Omental fat pad (tissue), 4 donors: ENCODE results near the gene TUBA8. TPM values are rescaled to one million over a fixed set of nuclear protein-coding genes. Genes with fewer than 3 reads are reported as not detected.
"Not testable (repeated sequence)": the region's sequence is repeated elsewhere in the genome, so short reads cannot be mapped to it uniquely, and the experiment has no call there.

Source experiments
- ATAC-seq: fragments of 150-250 bp; one replicate; pipeline ENCODE4 v1.9.1; 2016; ENCODE audit warnings: mild to moderate bottlenecking, moderate library complexity; ENCODE audit not compliant: low FRiP score
- DNase-seq: peaks from one replicate; pipeline ENCODE4 v3.0.0-alpha.2; 2019; ENCODE audit warnings: low spot score
- CTCF ChIP-seq, 3 donors: fragments of 450-650 bp; IDR thresholded peaks; one replicate each; pipeline ENCODE4 v1.5.1; 2016 to 2017; ENCODE audit warnings: antibody characterized with exemption in 3 of 3, mild to moderate bottlenecking in 3 of 3, moderate library complexity in 2 of 3
- total RNA-seq, 4 donors: library from RNA; depleted of rRNA; stranded (reverse); fragments of >200 nt; gene quantifications; one replicate each; pipeline ENCODE4 v1.1.0, GENCODE V29; 2016

TUBA8 gene
- total RNA-seq, 4 donors from 2014 or later, result 3.2 to 12.1 (median 4.4) TPM

GRCh38 chr22:18067121-18067520, 43.5 kb upstream of the TUBA8 start:
- TF ChIP-seq CTCF (IDR thresholded peaks at IDR 0.05), result no peak
- no peak for DNase-seq
- no peak for ATAC-seq

DNA sequence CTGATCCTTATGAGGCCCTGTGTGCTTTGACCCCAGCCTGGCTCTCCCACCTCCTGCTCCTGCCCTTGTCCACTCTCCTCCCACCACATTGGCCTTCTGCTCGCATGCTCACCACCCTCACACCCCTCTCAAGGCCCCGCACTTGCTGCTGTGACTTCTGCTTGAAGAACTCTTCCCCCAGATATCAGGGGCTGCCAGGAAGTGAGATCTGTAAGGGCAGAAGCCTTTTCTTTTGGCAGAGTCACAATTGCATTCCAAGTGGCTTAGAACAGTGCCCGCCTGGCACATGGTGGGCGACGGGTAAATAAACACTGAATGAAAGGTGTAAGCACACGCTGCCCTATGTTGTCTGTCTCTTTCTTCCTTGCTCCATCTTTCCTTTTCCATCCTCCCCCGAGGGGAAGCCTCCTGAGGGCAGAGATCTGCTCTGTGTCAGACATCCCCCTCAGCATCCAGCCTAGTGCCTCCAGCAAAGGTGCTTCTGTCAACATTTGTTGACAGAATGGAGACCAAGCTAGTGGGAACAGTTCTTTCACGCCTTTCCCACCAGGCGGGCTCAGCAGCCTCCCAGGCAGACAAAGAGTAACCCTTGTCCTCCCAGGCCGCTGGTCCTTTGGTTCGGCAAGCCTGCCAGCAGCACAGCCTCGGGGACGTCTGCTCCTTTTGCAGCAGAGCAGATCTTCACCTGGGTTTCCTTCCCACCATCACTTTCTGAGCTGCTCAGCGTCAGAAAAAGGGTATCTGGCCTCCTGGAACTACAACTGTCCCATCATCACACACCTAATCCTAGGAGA, 42.9 kb upstream of the TUBA8 start:
- ATAC-seq (no peak), DNase-seq (no peak)
- TF ChIP-seq CTCF (IDR thresholded peaks at IDR 0.05), result no peak

DNA sequence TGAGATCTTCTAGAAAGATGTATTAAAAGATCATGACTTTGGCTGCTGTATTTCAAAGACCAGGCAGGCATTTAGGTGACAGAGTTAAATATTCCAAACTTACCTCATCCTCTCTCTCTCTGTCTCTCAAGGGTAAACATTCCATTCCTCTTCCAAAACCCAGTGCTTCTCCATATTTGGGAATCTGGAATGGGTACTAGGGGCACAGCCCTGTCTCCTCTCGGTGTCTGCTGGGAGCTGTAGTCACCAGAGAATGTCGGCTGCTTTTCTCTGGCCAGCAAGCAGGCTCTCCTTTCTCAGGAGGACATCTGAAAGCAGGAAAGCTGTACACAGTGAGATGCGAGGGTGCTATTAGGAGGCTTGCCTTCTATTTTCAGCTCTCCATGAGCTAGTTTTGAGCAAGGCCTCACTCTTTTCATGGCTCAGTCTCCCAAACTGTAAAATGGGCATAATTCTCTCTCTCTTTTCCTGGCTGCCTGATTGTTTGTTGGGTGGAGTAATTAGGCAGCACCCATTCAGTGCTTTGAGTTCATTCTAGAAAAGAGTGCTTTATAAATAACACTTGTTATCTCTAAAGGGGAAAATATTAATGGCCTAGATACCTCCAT, 42.1 kb upstream of the TUBA8 start:
- DNase-seq (no peak), ATAC-seq (no peak)
- no peak for TF ChIP-seq CTCF (IDR thresholded peaks at IDR 0.05)

GRCh38 chr22:18069041-18069440, 41.6 kb upstream of the TUBA8 start:
- DNase-seq (no peak), ATAC-seq (no peak)
- no peak for TF ChIP-seq CTCF (IDR thresholded peaks at IDR 0.05)

- DNase-seq, result no peak
- no peak for TF ChIP-seq CTCF (IDR thresholded peaks at IDR 0.05)
- ATAC-seq, result no peak
Measured at GRCh38 chr22:18070041-18070440, 40.6 kb upstream of the TUBA8 start.

- TF ChIP-seq CTCF (IDR thresholded peaks at IDR 0.05), result no peak
- DNase-seq (no peak), ATAC-seq (no peak)
Measured at GRCh38 chr22:18070556-18071306, 39.9 kb upstream of the TUBA8 start.

GRCh38 chr22:18071307-18071967, 39.2 kb upstream of the TUBA8 start:
- ATAC-seq, DNase-seq: not testable (repeated sequence)
